PFSK-1 (cell line): Measurements from ENCODE around the gene CNTFR.

Source experiments
- POLR2AphosphoS5 ChIP-seq: IDR thresholded peaks from 2 replicates; pipeline ENCODE4 v1.6.1; 2012; ENCODE audit warnings: low read depth, mild to moderate bottlenecking, control low read depth, low read length, moderate library complexity
- REST ChIP-seq, 2 experiments: IDR thresholded peaks; 2 replicates each; pipeline versions ENCODE4 v1.6.1 to v1.8.0; 2011 to 2012; ENCODE audit warnings: low read depth in 2 of 2, low read length in 2 of 2, control low read depth in 1 of 2, inconsistent platforms in 1 of 2, mild to moderate bottlenecking in 1 of 2, moderate library complexity in 1 of 2; ENCODE audit not compliant: insufficient read depth in 1 of 2
- SIN3A ChIP-seq: IDR thresholded peaks from 2 replicates; pipeline ENCODE4 v1.6.1; 2012; ENCODE audit warnings: mild to moderate bottlenecking, low read length, moderate library complexity, borderline replicate concordance; ENCODE audit not compliant: insufficient read depth
- TAF1 ChIP-seq: IDR thresholded peaks from 2 replicates; pipeline ENCODE4 v1.6.1; 2012; ENCODE audit warnings: low read length, control low read depth, borderline replicate concordance; ENCODE audit not compliant: insufficient read depth

- TF ChIP-seq TAF1 = no peak
- TF ChIP-seq POLR2AphosphoS5 = no peak
- no peak for TF ChIP-seq REST (IDR thresholded peaks at IDR 0.05; ENCODE audit: insufficient read depth in 1 of 2, low read depth in 2 of 2, low read length in 2 of 2)
- TF ChIP-seq SIN3A = no peak
Measured at GRCh38 chr9:34555002-34555348, 34.5 kb downstream of the CNTFR start.
